Ovary (tissue), 3 donors: ENCODE measurements around the gene ARSG.

Experiments used
- POLR2A ChIP-seq: fragments of 450-650 bp; IDR thresholded peaks from one replicate; pipeline ENCODE4 v1.6.1; 2017; ENCODE audit warnings: antibody characterized with exemption, mild to moderate bottlenecking, moderate library complexity
- TF ChIP-seq, protein P1 (sequence below), 3 donors: fragments of 450-650 bp in 2 of 3; fragments of 200-600 bp in 1 of 3; IDR thresholded peaks; one replicate each; pipeline versions ENCODE4 v1.5.1 to v1.8.0; 2016 to 2022; ENCODE audit warnings: antibody characterized with exemption in 3 of 3, mild to moderate bottlenecking in 1 of 3
- donor health status: DM: no; HTN: no; CAD: no.

GRCh38 chr17:68399638-68400403, 108.5 kb downstream of the ARSG start:
- TF ChIP-seq, protein P1, sequence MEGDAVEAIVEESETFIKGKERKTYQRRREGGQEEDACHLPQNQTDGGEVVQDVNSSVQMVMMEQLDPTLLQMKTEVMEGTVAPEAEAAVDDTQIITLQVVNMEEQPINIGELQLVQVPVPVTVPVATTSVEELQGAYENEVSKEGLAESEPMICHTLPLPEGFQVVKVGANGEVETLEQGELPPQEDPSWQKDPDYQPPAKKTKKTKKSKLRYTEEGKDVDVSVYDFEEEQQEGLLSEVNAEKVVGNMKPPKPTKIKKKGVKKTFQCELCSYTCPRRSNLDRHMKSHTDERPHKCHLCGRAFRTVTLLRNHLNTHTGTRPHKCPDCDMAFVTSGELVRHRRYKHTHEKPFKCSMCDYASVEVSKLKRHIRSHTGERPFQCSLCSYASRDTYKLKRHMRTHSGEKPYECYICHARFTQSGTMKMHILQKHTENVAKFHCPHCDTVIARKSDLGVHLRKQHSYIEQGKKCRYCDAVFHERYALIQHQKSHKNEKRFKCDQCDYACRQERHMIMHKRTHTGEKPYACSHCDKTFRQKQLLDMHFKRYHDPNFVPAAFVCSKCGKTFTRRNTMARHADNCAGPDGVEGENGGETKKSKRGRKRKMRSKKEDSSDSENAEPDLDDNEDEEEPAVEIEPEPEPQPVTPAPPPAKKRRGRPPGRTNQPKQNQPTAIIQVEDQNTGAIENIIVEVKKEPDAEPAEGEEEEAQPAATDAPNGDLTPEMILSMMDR (IDR thresholded peaks at IDR 0.05), result no peak
- TF ChIP-seq POLR2A, result no peak
